Measurements from ENCODE around the gene KCNK18. TPM values are rescaled to one million over a fixed set of nuclear protein-coding genes. Genes with fewer than 3 reads are reported as not detected.

KCNK18 gene
- not detected for total RNA-seq
- long read RNA-seq = 0 reads

GRCh38 chr10:117197189-117197588, at the start of gene KCNK18:
KCNK18 (plus strand) TSS chr10:117197489; CDS start chr10:117197489, 0 bp downstream.
- Histone ChIP-seq H3K9me3 (no peaks in the 10 kb centered on the region), H3K4me1 (no peaks in the 10 kb centered on the region), H3K27me3 (peaks cover 5% of the 10 kb centered on the region), H3K27ac (no peak within 1 kb of the TSS), H3K4me3 (no peak within 1 kb of the TSS), H3K36me3 (no peaks in the 10 kb centered on the region)
- ATAC-seq (no peak), DNase-seq (no peak)
- intact Hi-C loops (cut with DNase I) = no loop called here
- no peak for TF ChIP-seq CTCF (IDR thresholded peaks at IDR 0.05)

GRCh38 chr10:117148284-117148683, 49.0 kb upstream of the KCNK18 start:
- TF ChIP-seq CTCF (IDR thresholded peaks at IDR 0.05) = no peak
- no peak for DNase-seq
- H3K36me3 ChIP-seq = no peaks in the 10 kb centered on the region
- H3K27ac ChIP-seq = no peak overlapping the region
- intact Hi-C loops (cut with DNase I) = no loop called here
- no peaks in the 10 kb centered on the region for H3K4me1 ChIP-seq
- H3K4me3 ChIP-seq = no peak overlapping the region
- H3K27me3 ChIP-seq = peaks cover 34% of the 10 kb centered on the region
- peaks cover 11% of the 10 kb centered on the region for H3K9me3 ChIP-seq
- no peak for ATAC-seq

GRCh38 chr10:117152668-117153067, 44.6 kb upstream of the KCNK18 start:
- TF ChIP-seq CTCF (IDR thresholded peaks at IDR 0.05) = no peak
- intact Hi-C loops (cut with DNase I) = no loop called here
- Histone ChIP-seq H3K9me3 (no peaks in the 10 kb centered on the region), H3K27me3 (peaks cover 59% of the 10 kb centered on the region), H3K4me3 (no peak overlapping the region), H3K36me3 (no peaks in the 10 kb centered on the region), H3K4me1 (no peaks in the 10 kb centered on the region), H3K27ac (no peak overlapping the region)
- ATAC-seq (no peak), DNase-seq (no peak)

- Histone ChIP-seq H3K9me3 (no peaks in the 10 kb centered on the region), H3K27me3 (peaks cover 97% of the 10 kb centered on the region), H3K4me1 (peaks cover 7% of the 10 kb centered on the region), H3K36me3 (no peaks in the 10 kb centered on the region), H3K27ac (no peak overlapping the region), H3K4me3 (no peak overlapping the region)
- DNase-seq (no peak), ATAC-seq (no peak)
- no peak for TF ChIP-seq CTCF (IDR thresholded peaks at IDR 0.05)
- intact Hi-C loops (cut with DNase I) = no loop called here
Observed at GRCh38 chr10:117158297-117158696, 39.0 kb upstream of the KCNK18 start.

- intact Hi-C loops (cut with DNase I) = no loop called here
- DNase-seq (no peak), ATAC-seq (no peak)
- TF ChIP-seq CTCF (IDR thresholded peaks at IDR 0.05) = no peak
- H3K4me3 ChIP-seq = no peak overlapping the region
- peaks cover 100% of the 10 kb centered on the region for H3K27me3 ChIP-seq
- H3K36me3 ChIP-seq = no peaks in the 10 kb centered on the region
- peaks cover 11% of the 10 kb centered on the region for H3K4me1 ChIP-seq
- no peaks in the 10 kb centered on the region for H3K9me3 ChIP-seq
- H3K27ac ChIP-seq = no peak overlapping the region
Observed at GRCh38 chr10:117159390-117159789, 37.9 kb upstream of the KCNK18 start.

GRCh38 chr10:117160567-117160966, 36.7 kb upstream of the KCNK18 start:
- intact Hi-C loops (cut with DNase I) = no loop called here
- TF ChIP-seq CTCF (IDR thresholded peaks at IDR 0.05) = no peak
- peaks cover 100% of the 10 kb centered on the region for H3K27me3 ChIP-seq

More at GRCh38 chr10:117160567-117160966, 36.7 kb upstream of the KCNK18 start:
- peaks cover 20% of the 10 kb centered on the region for H3K4me1 ChIP-seq
- H3K27ac ChIP-seq = no peak overlapping the region
- H3K9me3 ChIP-seq = no peaks in the 10 kb centered on the region
- H3K36me3 ChIP-seq = no peaks in the 10 kb centered on the region
- DNase-seq (no peak), ATAC-seq (no peak)
- no peak overlapping the region for H3K4me3 ChIP-seq
